GM18526 (cell line): ENCODE measurements around the gene SH3PXD2B.

Experiments
- POLR2A ChIP-seq: IDR thresholded peaks from 3 replicates; pipeline ENCODE4 v1.6.1; 2011; ENCODE audit not compliant: insufficient read length; ENCODE audit errors: extremely low read depth

Gene SH3PXD2B

GRCh38 chr5:172361566-172362238, 92.6 kb downstream of the SH3PXD2B start:
- TF ChIP-seq POLR2A: no peak

- TF ChIP-seq POLR2A: no peak
Observed at GRCh38 chr5:172358345-172358744, 96.0 kb downstream of the SH3PXD2B start.

DNA sequence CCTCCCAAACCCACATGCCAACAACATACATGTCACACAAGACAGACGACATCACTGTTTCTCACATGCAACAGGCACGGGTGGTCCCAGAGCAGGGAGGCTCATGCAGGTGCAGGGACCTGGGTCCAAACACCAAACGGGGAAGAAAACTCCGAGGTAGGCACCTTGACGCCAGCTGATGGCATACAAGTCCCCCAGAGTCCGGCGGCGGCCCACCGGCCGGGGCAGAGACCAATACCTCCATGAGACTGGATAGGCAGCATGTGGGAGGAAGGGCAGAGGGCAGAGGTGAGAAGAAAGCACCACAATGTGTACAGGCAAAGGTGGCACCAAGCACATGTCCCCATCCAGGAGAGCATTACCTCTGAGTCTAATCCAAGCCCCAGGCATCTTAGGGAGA, 97.8 kb downstream of the SH3PXD2B start:
- no peak for TF ChIP-seq POLR2A

- TF ChIP-seq POLR2A: no peak
Observed at GRCh38 chr5:172356047-172356446, 98.3 kb downstream of the SH3PXD2B start.

DNA sequence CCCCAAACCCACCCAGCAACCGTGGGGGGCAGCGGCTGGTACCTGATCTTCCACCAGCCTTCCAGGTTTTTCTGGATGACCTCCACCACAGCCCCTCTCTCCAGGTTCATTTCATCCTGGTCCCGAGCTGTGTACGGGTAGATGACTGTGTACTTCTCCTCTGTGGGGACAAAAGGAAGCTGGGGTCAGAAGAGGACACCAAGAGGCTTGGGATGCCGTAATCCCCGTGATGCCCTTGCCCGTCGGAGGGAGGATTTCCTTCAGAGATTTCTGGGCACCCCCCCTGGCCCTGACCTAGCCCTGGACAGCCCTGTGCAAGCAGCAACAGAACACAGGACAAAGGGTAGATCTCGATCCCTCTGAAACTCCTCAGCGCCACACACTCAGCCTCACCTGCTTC, 100.5 kb downstream of the SH3PXD2B start:
- no peak for TF ChIP-seq POLR2A

GRCh38 chr5:172353271-172353812, 101.0 kb downstream of the SH3PXD2B start:
- TF ChIP-seq POLR2A: no peak

DNA sequence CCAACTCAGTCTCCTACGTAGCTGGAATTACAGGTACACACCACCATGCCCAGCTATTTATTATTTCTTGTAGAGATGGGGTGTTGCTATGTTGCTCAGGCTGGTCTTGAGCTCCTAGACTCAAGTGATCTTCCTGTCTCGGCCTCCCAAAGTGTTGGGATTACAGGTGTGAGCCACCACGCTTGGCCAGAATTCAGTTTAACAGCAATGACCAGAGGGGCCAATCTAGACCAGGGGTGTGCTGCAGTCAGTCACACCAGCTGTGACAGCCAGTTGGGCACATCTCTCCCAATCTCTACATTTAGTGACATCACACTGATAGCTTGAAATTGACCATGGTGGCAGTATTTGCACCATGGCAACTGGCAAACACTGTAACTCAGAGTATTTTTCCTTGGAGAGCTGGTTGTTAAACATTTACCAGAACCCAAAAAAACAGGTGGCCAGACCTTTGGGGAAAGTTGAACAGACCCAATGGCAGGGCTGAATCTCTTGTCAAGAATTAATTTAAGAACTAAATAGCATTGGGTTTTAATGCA, 103.0 kb downstream of the SH3PXD2B start:
- no peak for TF ChIP-seq POLR2A

GRCh38 chr5:172350212-172351181, 103.8 kb downstream of the SH3PXD2B start:
- no peak for TF ChIP-seq POLR2A

- no peak for TF ChIP-seq POLR2A
Observed at GRCh38 chr5:172348084-172348483, 106.2 kb downstream of the SH3PXD2B start.

DNA sequence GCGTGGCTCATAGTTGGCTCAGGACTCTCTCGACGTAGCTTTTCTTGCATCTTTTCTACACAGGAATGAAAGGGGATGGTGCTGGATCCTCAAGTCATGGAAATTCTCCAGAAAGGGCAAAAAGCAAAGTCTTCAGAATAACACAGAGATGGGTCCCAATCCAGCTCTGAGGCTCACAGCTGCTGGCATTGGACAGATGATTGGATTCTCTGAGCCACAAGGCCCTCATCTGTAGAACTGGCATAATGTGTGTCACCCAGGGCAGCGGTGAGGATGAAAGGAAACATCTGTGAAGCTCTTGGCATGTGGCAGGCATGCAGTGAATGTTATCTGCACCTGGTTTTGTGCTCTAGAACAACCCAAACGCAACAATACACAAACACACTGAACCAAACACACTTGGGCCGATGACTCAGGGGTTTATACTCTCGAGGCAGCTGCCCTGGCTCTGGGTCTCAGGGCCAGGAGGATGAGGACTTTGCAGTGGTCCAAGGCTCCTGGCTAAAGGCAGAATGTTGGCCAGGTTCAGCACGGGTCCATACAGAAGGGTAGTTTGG, 106.8 kb downstream of the SH3PXD2B start:
- no peak for TF ChIP-seq POLR2A

- no peak for TF ChIP-seq POLR2A
Observed at GRCh38 chr5:172345881-172346280, 108.4 kb downstream of the SH3PXD2B start.

DNA sequence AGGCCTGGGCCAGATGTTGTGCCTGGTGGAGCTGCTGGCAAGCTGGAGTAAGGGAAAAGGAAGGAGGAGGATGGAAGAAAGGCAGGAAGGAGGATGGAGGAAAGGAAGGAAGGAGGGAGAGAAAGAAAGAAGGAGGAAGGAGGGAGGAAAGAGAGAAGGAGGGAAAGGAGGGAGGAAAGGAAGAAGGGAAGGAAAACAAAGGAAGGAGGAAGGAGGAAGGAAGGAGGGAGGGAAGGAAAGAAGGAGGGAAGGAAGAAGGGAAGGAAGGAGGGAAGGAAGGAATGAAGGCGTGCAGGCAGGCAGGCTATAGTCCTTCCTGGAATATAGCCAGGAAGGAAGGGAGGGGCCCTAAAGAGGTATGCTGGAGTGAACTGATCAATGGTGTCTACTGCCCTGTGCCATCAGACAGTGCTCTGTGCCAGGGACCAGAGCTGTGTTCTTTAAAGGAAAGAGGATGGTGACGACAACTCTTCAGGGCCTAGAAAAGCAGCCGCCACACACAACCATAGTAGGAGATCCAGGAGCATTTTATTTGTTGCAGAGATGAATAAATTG, 109.4 kb downstream of the SH3PXD2B start:
- no peak for TF ChIP-seq POLR2A

- no peak for TF ChIP-seq POLR2A
Observed at GRCh38 chr5:172343741-172344140, 110.6 kb downstream of the SH3PXD2B start.

GRCh38 chr5:172342918-172343317, 111.4 kb downstream of the SH3PXD2B start:
- no peak for TF ChIP-seq POLR2A
